ENCODE measurements around the gene UVRAG.

UVRAG gene

GRCh38 chr11:76013526-76013925 is 198.5 kb downstream of the UVRAG start:
- H3K27ac ChIP-seq (replicated peaks): no peak overlapping the region
- H3K4me3 ChIP-seq (replicated peaks; ENCODE audit: insufficient read depth, low read length): no peak overlapping the region
- H3K27me3 ChIP-seq (ENCODE audit: insufficient read depth, poor library complexity, severe bottlenecking): no peaks in the 10 kb centered on the region
- no peak for DNase-seq (ENCODE audit: low read depth in 1 of 2, low spot score in 1 of 2)
- TF ChIP-seq POLR2AphosphoS5 (IDR thresholded peaks at IDR 0.05; ENCODE audit: low read depth) (no peak), CTCF (IDR thresholded peaks at IDR 0.05; ENCODE audit: insufficient read depth, low read length) (no peak), GABPA (IDR thresholded peaks at IDR 0.05; ENCODE audit: low read depth) (no peak), SPI1 (IDR thresholded peaks at IDR 0.05; ENCODE audit: borderline replicate concordance, low read depth) (no peak)
- TF ChIP-seq, protein P1, sequence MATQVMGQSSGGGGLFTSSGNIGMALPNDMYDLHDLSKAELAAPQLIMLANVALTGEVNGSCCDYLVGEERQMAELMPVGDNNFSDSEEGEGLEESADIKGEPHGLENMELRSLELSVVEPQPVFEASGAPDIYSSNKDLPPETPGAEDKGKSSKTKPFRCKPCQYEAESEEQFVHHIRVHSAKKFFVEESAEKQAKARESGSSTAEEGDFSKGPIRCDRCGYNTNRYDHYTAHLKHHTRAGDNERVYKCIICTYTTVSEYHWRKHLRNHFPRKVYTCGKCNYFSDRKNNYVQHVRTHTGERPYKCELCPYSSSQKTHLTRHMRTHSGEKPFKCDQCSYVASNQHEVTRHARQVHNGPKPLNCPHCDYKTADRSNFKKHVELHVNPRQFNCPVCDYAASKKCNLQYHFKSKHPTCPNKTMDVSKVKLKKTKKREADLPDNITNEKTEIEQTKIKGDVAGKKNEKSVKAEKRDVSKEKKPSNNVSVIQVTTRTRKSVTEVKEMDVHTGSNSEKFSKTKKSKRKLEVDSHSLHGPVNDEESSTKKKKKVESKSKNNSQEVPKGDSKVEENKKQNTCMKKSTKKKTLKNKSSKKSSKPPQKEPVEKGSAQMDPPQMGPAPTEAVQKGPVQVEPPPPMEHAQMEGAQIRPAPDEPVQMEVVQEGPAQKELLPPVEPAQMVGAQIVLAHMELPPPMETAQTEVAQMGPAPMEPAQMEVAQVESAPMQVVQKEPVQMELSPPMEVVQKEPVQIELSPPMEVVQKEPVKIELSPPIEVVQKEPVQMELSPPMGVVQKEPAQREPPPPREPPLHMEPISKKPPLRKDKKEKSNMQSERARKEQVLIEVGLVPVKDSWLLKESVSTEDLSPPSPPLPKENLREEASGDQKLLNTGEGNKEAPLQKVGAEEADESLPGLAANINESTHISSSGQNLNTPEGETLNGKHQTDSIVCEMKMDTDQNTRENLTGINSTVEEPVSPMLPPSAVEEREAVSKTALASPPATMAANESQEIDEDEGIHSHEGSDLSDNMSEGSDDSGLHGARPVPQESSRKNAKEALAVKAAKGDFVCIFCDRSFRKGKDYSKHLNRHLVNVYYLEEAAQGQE (IDR thresholded peaks at IDR 0.05; ENCODE audit: insufficient replicate concordance, low read depth): no peak

GRCh38 chr11:76023236-76024068 is 208.4 kb downstream of the UVRAG start:
- TF ChIP-seq, protein P1 (IDR thresholded peaks at IDR 0.05; ENCODE audit: insufficient replicate concordance, low read depth): no peak
- TF ChIP-seq SPI1 (IDR thresholded peaks at IDR 0.05; ENCODE audit: borderline replicate concordance, low read depth): no peak
- TF ChIP-seq POLR2AphosphoS5 (IDR thresholded peaks at IDR 0.05; ENCODE audit: low read depth): no peak
- no peak for TF ChIP-seq CTCF (IDR thresholded peaks at IDR 0.05; ENCODE audit: insufficient read depth, low read length)
- TF ChIP-seq GABPA (IDR thresholded peaks at IDR 0.05; ENCODE audit: low read depth): no peak
- DNase-seq (ENCODE audit: low read depth in 1 of 2, low spot score in 1 of 2): no peak
- Histone ChIP-seq H3K27ac (replicated peaks) (no peak overlapping the region), H3K27me3 (ENCODE audit: insufficient read depth, poor library complexity, severe bottlenecking) (no peaks in the 10 kb centered on the region), H3K4me3 (replicated peaks; ENCODE audit: insufficient read depth, low read length) (no peak overlapping the region)

GRCh38 chr11:76025068-76025467 is 210.1 kb downstream of the UVRAG start:
- no peaks in the 10 kb centered on the region for H3K27me3 ChIP-seq (ENCODE audit: insufficient read depth, poor library complexity, severe bottlenecking)
- H3K27ac ChIP-seq (replicated peaks): no peak overlapping the region
- no peak for TF ChIP-seq POLR2AphosphoS5 (IDR thresholded peaks at IDR 0.05; ENCODE audit: low read depth)
- TF ChIP-seq, protein P1 (IDR thresholded peaks at IDR 0.05; ENCODE audit: insufficient replicate concordance, low read depth): no peak
- TF ChIP-seq CTCF (IDR thresholded peaks at IDR 0.05; ENCODE audit: insufficient read depth, low read length): no peak
- TF ChIP-seq GABPA (IDR thresholded peaks at IDR 0.05; ENCODE audit: low read depth): no peak
- TF ChIP-seq SPI1 (IDR thresholded peaks at IDR 0.05; ENCODE audit: borderline replicate concordance, low read depth): no peak
- DNase-seq (ENCODE audit: low read depth in 1 of 2, low spot score in 1 of 2): no peak
- no peak overlapping the region for H3K4me3 ChIP-seq (replicated peaks; ENCODE audit: insufficient read depth, low read length)

Measured in HL-60 (cell line).